Daoy (cell line): Measurements from ENCODE around the gene APOL3. TPM values are rescaled to one million over a fixed set of nuclear protein-coding genes. Genes with fewer than 3 reads are reported as not detected.
"Not testable (repeated sequence)": the region's sequence is repeated elsewhere in the genome, so short reads cannot be mapped to it uniquely, and the experiment has no call there.

Experiments used
- DNase-seq: peaks from one replicate; pipeline ENCODE4 v3.0.0-alpha.2; 2015; ENCODE audit warnings: low read depth
- total RNA-seq: library from RNA; depleted of rRNA; stranded (reverse); fragments of >200 nt; shearing (Covaris generic); gene quantifications from 2 replicates; pipeline ENCODE4 v1.2.3, GENCODE V29; 2014

APOL3 gene
- total RNA-seq, 1 experiment from 2014 or later, result 19.0 TPM

DNA sequence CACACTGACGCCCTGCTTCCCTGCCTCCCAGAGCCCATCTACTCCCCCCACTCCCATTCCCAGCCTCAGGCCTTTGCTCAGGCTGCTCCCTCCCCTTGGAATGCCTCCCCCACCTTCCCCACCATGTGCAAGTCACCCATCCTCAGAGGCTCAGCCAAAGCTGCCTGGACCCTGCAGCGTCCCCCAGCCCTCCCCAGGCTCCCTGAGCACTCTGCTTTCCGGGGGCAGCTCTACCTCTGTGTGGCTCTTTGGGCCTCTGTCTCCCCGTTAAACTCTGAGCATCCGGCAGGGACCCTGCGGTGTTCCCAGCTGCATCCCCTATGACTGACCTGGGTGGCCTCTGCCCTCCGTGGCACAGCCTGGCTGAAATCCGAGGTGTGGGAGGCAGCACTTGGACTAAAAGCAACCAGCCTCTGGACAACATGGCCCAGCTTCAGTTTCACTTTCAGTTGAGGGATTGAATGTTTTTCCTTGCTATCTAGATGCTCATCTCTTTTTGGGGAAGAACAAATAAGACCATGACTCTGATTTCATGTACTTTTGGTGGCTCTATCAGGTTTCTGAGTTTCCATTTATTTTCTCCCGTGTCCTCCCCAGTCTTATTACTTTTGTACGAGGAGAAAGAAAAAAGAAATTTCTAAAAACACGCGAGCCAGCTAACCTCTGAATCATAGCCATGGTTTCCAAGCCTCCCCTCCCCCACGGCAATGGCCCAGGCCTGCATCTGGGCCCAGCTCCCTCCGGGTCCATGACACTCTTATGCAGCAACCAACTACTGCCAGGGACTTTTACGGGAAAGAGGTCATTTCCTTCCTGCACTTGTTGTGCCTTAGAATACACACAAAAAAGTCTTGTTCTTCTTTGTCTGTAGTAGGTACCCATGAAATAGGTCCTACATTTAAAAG, 3.8 kb downstream of the APOL3 start:
- peak; percentile 90 for DNase-seq

DNA sequence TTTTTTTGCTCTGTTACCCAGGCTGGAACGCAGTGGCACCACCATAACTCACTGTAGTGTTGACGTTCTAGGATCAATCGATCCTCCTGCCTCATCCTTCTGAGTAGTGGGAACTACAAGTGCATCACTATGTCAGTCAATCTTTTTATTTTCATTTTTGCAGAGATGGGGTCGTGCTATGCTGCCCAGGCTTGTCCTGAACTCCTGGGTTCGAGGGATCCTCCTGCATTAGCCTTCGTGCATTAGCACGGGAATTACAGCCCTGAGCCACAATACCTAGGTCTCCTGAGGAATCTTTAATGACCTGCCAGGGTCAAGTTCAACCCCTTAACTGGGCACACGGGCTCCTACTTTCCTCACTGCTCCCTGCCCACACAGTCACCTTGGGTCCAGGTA, 4.4 kb downstream of the APOL3 start:
- no peak for DNase-seq

DNA sequence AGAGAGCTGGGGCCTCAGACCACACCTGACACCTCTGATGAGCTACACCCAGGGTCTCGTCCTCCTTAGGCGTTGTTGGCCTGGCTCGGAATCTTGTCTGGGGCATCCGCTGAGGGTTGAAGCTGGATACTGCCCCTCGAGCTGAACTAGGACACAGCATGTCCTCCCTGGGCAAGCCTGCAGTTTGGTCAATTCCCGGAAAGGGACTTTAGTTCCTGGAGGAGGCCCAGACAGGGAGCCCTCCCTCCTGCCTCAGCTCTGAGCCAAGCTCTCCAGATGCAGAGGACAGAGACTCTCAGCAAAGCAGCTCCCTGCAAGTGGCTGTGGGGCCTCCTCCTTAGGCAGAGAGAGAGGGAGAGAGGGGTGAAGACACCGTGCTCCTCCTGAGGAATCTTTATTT, 4.9 kb downstream of the APOL3 start:
- DNase-seq, result no peak

DNA sequence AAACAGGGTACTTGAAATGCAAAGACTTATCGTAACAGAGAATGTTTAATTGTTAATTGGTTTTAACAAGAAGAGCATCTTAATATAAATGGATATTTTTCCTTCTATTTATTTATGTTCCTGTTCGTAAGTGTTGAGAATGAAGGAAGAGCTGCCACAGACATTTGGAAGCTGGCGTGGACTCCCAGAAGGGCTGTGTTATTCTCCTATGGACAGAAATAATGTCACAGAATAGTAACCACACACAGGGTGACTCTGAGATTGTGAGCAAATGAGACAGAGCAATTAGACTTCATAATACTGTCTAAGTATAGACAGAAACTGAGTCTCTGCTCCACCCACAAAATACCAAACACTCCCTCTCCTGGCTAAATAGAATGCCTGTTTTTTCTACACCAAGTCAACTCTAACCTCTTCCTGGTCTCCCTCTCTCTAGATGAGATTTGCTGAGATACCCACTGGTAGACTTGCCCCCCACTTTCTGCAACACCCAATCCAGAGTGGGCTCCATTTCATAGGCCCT, 6.1 kb downstream of the APOL3 start:
- no peak for DNase-seq

DNA sequence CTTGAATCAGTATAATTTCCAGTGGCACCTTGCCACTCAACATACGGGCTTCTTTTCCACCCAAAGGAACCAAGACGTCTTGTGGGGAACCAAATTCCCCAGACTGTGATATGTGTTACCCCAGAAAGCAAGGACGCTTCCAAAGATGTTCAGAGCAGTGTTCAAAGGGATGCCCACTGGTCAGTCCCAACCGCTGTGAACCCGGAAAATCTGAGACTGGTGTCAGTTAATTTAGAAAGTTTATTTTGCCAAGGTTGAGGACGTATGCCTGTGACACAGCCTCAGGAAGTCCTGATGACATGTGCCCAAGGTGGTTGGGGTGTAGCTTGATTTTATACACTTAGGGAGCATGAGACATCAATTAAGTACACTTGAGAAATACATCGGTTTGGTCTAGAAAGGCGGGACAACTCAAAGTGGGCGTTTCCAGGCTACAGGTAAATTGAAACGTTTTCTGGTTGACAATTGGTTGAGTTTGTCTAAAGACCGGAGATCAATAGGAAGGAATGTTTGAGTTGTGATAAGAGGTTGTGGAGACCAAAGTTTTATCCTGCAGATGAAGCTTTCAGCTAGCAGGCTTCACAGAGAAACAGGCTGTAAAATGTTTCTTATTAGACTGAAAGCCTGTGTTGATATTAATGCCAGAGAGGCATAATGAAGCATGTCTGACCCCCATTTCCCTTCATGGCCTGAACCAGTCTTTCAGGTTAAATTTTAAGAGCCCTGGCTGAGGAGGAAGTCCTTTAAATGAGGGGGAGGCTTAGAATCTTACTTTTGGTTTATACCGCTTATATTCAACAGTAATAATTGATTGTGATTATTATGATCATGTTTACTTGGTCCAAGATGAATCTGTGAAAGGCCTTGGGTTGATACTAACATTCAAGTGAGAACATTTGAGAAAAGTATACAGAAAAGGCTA, 6.8 kb downstream of the APOL3 start:
- no peak for DNase-seq

DNA sequence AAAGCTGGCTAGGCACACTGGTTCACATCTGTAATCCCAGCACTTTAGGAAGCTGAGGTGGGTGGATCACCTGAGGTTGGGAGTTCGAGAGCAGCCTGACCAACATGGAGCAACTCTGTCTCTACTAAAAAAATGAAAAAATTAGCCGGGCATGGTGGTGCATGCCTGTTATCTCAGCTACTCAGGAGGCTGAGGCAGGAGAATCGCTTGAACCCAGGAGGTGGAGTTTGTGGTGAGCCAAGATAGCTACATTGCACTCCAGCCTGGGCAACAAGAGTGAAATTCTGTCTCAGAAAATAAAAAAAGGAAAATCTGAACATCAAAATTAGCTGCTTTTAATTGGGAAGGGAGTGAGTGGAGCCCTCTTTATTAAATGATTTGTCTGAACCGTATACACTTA, 7.7 kb downstream of the APOL3 start:
- not testable (repeated sequence) for DNase-seq

DNA sequence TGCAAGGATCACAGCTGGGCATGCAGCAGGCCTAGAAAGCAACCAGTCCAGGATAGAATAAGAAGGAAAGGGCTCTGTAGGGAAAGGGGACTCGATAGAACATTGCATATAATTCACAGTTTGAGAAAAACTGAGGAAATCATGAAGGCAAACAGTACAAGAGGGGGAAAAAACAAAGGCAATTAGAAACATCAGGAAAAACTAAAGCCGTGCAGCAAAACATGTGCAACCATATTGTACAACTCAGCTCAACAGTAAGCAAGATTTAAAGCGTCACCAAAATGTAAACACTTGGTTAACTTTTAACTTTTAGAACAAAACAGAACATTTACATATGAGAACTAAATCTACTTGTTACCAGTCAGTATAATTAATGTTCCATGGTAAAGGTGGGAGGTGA, 8.5 kb downstream of the APOL3 start:
- DNase-seq, result no peak

DNA sequence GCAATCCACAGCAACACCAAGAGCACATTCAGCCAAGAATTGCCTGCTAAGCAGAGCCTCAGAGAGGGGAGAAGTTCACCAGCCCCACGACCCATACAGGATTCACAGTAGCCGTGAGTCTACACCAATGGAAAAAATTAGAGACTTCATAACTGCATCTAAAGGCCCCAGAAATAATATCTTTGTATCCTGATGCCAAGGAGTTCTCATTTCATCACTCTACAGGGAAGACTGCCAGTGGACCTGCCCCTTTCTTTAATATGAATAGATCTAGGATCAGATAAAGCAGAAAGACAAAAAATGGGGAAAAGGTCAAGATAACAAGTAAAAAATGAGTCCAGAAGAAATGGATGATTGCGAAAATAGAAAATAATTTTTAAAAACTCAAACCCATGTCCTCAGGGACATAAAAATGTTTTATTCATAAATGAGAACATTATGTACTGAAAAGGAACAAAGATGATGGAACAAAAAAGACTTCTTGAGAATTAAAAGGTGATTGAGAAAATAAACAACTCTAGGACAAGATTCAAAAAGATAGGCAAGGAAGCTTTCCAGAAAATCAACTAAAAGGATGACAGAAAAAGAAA, 9.5 kb downstream of the APOL3 start:
- no peak for DNase-seq

DNA sequence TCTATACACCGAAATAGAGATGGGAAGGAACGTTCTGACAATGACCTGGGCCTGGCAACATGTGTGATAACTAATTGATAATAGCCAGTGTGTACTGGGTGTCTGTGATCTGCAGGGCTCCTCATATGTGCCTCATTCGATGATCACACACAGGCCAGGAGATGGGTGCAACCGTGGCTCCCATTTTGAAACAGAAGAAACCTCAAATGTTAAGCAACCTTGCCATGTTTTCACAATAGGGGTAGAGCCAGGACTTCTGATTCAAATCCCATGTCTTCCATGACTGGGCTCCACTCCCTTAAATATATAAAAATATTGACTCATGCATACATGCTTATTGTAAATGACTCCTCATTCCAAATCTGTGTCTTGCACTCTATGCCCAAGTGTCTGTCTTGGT, 11.1 kb downstream of the APOL3 start:
- DNase-seq, result no peak

DNA sequence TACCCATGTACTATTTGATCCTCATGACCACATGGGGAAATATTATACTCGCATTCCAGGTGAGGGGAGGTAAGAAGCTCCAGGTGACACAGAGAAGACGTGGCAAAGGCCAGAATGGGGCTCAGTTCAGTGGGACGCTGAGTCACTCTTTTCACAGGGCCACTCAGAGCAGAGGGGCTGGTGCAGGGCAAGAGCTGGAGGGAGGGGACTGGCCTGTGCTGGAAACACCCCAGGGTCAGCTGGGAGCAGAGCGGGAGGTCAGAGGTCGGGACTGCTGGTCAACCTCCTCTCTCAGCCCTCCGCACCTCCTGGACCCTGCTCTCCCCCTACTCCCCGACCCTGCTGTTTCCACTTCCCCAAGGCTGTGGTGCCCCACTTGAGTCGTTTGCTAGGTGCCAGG, 12.1 kb downstream of the APOL3 start:
- DNase-seq, result no peak

DNA sequence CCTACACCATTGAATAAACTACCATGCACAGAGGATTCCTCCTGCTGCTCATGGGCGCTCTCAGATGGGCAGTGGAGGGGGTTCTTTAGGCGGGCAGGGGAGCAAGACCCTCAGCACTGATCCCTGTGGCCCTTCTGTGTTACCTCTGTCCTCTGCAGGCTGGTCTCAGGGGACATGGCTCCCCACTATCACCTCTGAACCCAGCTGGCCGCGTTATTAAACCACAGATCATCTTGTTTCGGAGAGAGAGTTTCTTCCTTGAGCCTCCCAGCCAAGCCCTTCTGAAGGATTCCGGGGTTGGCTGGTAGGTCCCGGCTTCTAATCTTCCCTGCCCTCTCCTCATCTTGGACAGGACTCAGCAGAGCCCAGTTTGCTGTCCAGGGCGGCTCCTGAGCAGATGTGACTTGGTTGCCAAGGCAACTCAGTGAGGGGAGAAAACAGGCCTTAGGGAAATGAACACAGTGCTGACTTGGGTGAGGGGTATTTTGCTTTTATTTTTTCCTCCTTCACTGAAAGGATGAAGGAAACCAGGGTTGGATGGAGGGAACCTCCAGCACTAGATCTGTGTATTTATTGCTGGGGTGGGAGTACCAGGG, 13.3 kb downstream of the APOL3 start:
- no peak for DNase-seq

DNA sequence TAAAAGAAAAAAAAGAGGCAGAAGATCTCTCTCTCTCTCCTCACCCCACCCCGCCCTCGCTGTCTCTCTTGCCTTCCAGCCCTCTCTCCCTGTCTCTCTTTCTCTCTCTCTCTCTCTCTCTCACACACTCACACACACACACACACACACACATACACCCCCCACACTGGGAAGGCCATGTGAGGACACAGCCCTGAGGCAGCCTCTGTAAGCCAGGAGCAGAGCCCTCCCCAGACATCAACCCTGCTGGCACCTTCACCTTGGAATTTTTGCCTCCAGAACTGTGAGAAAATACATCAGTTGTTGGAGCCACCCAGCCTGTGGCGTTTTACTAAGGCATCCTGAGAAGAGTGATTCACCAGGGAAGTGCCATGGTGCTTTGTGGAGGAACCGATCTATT, 14.7 kb downstream of the APOL3 start:
- no peak for DNase-seq

DNA sequence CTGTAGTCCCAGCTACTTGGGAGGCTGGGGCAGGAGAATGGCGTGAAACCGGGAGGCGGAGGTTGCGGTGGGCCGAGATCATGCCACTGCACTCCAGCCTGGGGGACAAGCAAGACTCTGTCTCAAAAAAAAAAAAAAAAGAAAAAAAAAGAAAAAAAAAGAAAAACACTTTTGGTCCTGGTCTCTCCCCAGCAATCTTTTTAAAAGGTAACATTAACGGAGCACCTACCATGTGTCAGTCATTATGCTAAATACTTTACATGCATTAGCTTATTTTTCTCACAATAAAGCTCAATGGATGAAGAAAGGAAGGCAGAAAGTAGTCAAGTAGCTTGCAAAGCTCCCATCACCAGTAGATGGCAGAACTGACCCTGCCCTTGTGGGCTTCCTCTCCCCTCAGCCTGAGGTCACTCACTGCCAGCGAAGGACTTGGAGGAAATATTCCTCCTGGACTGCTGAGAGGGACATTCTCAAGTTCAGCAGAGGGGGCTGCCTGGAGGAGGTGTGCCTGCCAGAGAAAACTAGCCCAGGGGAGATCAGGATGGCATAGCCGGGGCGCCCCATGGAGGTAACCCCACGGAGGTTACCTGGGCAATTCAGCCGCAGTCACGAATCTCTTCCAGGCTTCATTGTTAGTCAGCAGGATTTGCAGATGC, 15.5 kb downstream of the APOL3 start:
- DNase-seq, result peak; percentile 71

DNA sequence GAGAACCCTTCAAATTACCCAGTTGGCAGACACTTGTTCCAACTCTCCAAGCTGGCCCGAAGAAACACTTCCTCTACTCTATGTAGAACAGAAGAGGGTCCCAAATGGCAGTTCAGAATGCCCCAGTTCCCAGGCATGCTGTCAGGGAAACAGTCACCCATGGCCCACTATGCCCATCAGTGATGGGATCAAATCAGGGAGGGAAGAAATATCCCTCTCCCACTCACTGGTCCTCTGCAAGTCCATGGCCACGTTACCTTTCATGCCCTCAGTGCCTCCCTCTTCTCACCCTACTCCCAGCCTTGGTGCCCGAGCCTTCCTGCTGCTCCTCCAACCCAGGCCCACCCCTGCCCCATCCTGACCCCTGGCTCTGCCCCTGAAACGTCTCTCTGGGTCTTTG, 16.6 kb downstream of the APOL3 start:
- no peak for DNase-seq

DNA sequence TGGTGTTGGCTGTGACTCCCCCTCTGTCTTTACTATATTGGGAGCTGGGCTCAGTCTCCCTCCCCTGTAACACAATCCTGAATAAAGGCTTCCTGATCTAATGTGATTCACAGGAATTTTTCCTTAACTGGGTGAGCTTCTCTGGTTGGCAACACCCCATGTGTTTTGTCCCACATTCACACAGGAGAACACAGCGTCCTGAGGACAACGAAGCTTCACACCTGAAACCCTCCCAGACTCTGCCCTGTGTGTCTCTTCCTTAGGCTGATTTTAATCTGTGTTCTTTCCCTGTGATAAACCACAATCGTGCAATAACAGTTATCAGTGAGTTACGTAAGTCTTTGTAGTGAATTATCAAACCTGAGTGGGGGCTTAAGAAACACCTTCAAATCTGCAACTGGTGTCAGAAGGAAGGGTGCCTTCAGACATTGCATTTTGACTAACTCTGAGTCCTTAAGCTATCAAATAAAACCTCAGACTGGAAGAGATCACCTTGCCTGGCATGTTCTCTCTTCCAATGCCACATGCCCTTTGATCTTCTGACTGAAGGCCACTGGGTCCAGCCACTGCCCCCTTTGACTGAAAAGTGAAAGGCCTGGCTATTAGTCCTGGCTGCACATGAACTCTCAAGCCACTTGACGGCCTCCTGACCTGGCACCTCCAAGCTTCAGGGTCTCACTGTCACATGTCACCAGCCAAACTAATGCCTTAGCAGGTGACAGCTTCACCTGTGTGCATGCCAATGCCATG, 17.3 kb downstream of the APOL3 start:
- no peak for DNase-seq

DNA sequence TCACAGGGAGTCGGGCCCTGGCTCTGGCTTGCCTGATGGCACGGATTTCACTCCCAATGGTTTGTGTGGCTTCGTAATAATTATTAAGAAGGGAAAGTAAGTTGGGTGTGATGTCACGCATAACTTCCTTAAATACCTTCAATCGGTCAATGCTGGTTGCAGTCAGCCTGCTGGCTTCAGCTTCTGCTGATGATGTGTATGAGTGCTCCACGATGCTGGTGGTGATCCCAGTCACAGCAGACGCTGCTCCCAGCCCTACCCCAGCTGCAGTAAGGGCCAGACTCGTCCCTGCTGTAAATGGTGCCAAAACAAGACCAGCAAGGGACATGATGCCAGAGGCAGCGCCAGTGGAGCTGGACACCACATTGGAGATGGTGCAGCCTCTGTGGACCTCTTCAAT, 19.1 kb downstream of the APOL3 start:
- DNase-seq, result no peak

DNA sequence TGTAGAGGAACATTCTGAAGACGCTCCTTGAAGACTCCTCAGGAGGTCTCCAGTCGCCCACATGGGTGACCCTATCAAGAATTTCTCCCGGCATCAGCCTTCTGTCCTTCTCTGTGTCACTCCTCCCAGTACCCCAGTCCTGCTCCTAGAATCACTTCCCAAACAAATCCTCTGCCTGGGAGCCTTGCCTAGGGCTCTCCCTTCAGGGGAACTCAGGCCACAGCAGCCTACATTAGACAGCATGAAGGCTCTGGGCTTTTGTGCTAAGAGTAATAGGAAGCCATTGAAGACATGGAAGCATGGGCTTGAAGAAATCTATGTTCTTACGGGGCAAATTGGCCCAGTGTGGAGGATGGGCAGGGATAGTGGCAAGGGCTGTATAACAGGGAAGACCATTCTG, 21.8 kb downstream of the APOL3 start:
- not testable (repeated sequence) for DNase-seq

DNA sequence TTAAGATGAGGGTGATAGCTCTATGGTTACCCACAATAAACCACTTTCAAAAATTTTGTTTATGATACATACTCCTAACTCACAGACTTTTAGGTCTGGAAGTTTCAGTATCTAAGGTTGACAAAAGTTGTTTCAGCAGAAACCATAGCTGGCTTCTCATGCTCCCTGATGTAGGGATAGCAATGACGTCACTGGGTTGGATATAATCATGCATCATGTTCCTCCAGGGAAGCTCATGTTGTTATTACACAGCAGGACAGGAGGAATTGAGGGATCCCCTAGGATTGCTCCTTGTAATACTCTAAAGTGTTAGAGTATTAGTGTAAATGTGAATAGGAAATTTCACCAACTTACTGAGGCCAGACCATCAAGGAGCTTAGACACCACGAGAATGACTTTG, 23.6 kb downstream of the APOL3 start:
- no peak for DNase-seq

DNA sequence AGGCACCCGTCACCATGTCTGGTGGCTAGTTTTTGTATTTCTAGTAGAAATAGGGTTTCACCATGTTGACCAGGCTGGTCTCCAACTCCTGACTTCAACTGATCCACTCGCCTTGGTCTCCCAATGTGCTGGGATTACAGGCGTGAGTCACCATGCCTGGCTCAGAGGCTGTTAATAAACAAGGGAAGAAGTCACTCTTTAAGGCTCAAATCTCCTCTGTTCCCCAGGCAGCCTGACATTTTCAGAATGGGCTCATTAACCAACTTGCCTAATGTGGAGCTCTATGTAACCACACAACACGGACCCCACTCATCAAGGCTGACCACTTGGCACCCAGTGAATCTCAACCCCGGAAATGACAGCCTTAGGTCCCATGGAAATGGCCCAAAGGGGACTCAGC, 24.1 kb downstream of the APOL3 start:
- peak; percentile 65 for DNase-seq

DNA sequence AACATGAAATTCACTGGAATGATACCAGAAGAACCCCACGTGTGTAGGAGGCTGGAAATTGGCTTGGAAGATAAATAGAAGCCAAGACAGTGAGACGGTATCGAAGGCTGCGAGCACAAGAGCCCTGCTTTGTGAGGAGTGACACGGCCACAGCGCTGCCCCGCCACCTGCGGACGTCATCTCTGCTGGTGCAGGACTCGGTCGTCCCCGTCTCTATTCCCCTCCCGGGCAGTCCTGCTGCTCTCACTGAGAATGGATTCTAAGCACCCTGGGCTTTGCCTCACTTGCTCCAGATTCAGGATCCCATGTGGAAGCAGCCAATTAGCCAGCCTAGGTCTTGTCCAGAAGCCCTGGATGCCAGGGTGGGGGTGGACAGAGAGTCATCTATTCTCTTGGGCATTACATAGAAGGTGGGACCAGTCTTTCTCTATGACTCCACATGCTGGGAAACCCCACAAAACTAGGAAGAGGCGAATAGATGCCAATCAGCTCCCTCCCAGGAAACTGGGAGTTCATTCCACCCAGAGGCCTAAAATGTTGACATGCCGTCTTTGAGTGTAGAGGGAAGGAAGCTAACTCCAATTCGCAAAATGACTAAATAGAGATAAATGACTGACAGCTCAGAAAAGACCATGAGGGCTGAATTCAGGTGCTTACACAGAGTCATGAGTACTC, 25.1 kb downstream of the APOL3 start:
- no peak for DNase-seq
